T-cell (primary cell): Measurements from ENCODE around the gene TARS2. TPM values are rescaled to one million over a fixed set of nuclear protein-coding genes. Genes with fewer than 3 reads are reported as not detected.
A peak's percentile ranks its signal among the peaks of the same experiment; 100 is the strongest.

Experiments
- ATAC-seq, 4 experiments: fragments of 200-7000 bp in 3 of 4; fragments of 150-1000 bp in 1 of 4; cut with Tn5 transposase; replicated peaks in 1 of 4; 1 replicate in 3 of 4; 2 replicates in 1 of 4; pipeline ENCODE4 v1.10.0; 2021; ENCODE audit warnings: moderate library complexity in 3 of 4, mild to moderate bottlenecking in 2 of 4, moderate number of reproducible peaks in 1 of 4
- CTCF ChIA-PET, 2 donors: fragments of 300-600 bp; sonication (Branson Sonifier 250); formaldehyde crosslinking; loops; one replicate each; lab custom pipeline; 2022; ENCODE audit warnings: antibody characterized with exemption in 2 of 2; lab: Charles Lee
- POLR2A ChIA-PET, 2 donors: fragments of 300-600 bp; sonication (Branson Sonifier 250); formaldehyde crosslinking; loops; one replicate each; lab custom pipeline; 2022; ENCODE audit warnings: antibody characterized with exemption in 2 of 2; lab: Charles Lee
- DNase-seq, 35 experiments: peaks; one replicate each; pipeline versions ENCODE4 v3.0.0 to v3.0.0-alpha.2; 2013 to 2023
- H3K27ac ChIP-seq: one replicate; pipeline ENCODE4 v1.5.1; 2013; ENCODE audit warnings: low read length
- H3K27me3 ChIP-seq, 2 experiments: replicated peaks in 1 of 2; 1 replicate in 1 of 2; 2 replicates in 1 of 2; pipeline versions ENCODE4 v1.6.1 to v1.7.0; 2013; ENCODE audit warnings: low read length in 1 of 2, mixed read lengths in 1 of 2; ENCODE audit not compliant: control insufficient read depth in 2 of 2, insufficient read depth in 2 of 2; ENCODE audit errors: extremely low read depth in 1 of 2
- H3K36me3 ChIP-seq, 2 donors: 1 replicate in 1 of 2; 2 replicates in 1 of 2; pipeline versions ENCODE4 v1.6.1 to v1.7.0; 2013; ENCODE audit warnings: low read length in 1 of 2; ENCODE audit not compliant: control insufficient read depth in 2 of 2, insufficient read depth in 1 of 2; ENCODE audit errors: extremely low read depth in 1 of 2
- H3K4me1 ChIP-seq, 2 experiments: 1 replicate in 1 of 2; 2 replicates in 1 of 2; pipeline versions ENCODE4 v1.6.1 to v1.7.0; 2013; ENCODE audit warnings: low read length in 2 of 2, mixed read lengths in 1 of 2; ENCODE audit not compliant: insufficient read depth in 2 of 2, control insufficient read depth in 1 of 2; ENCODE audit errors: extremely low read depth in 1 of 2
- H3K4me3 ChIP-seq, 2 donors: 1 replicate in 1 of 2; 2 replicates in 1 of 2; pipeline versions ENCODE4 v1.5.1 to v1.7.0; 2013; ENCODE audit warnings: mild to moderate bottlenecking in 2 of 2, low read length in 1 of 2, moderate library complexity in 1 of 2; ENCODE audit not compliant: control insufficient read depth in 1 of 2; ENCODE audit errors: extremely low read depth in 1 of 2
- H3K9me3 ChIP-seq: 2 replicates; pipeline ENCODE4 v1.7.0; 2013
- H3K27ac Mint-ChIP-seq, 2 donors: one replicate each; pipeline ENCODE4 v1.8.0; 2020 to 2021; ENCODE audit warnings: mild to moderate bottlenecking in 2 of 2, mixed read lengths in 2 of 2
- H3K27me3 Mint-ChIP-seq, 2 donors: one replicate each; pipeline ENCODE4 v1.8.0; 2021 to 2022; ENCODE audit warnings: mixed read lengths in 2 of 2
- H3K36me3 Mint-ChIP-seq: one replicate; pipeline ENCODE4 v1.8.0; 2021; ENCODE audit warnings: mixed read lengths
- H3K4me1 Mint-ChIP-seq, 3 donors: one replicate each; pipeline ENCODE4 v1.8.0; 2020 to 2022; ENCODE audit warnings: mixed read lengths in 3 of 3, mild to moderate bottlenecking in 1 of 3
- H3K4me3 Mint-ChIP-seq, 3 donors: one replicate each; pipeline ENCODE4 v1.8.0; 2020 to 2022; ENCODE audit warnings: mild to moderate bottlenecking in 3 of 3, mixed read lengths in 3 of 3, moderate library complexity in 3 of 3
- H3K9me3 Mint-ChIP-seq, 3 donors: one replicate each; pipeline ENCODE4 v1.8.0; 2020 to 2022; ENCODE audit warnings: mixed read lengths in 3 of 3
- WGBS: methylation state at CpG from one replicate; pipeline ENCODE4 v1.1.5; 2013; ENCODE audit warnings: missing lambda C conversion rate; ENCODE audit not compliant: insufficient coverage; 5-methylcytosine and 5-hydroxymethylcytosine counted together
- total RNA-seq, 35 experiments: library from RNA in 6 of 35; stranded (reverse) in 6 of 35; fragments of 120-200 nt in 1 of 35; gene quantifications; one replicate each; pipeline versions ENCODE4 v1.2.1 to v1.2.4 and lab custom pipeline; 2013 to 2026

Gene TARS2
- total RNA-seq, 5 donors from 2014 or later (not counting 1 experiment from before 2014, with no cell fraction given): 24.1 to 35.9 (median 30.2) TPM

DNA sequence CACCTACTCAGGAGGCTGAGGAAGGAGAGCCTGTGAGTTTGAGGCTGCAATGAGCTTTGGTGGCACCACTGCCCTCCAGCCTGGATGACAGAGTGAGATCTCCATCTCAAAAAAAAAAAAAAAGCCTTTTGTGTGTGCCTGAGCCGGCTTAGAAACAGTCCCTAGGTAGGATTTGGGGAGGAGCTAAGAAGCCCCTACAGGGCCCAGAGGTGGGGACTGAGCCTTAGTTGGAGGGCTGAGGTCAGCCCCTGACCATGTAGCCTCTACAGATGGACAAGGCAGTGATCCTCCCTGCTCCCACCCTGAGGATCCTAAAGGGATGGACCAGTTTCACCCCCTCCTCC is 64.5 kb downstream of the TARS2 start:
- CTCF ChIA-PET: interaction anchor here (0.6 kb wide), 2 partner anchors 9 to 32 kb away, joined by 3 read pairs; no protein-coding TSS in a partner anchor
- H3K4me3 Mint-ChIP-seq: no peak overlapping the region
- no peak overlapping the region for H3K27ac Mint-ChIP-seq
- peaks cover 3 to 12% of the 10 kb centered on the region in 2 donors for H3K27me3 Mint-ChIP-seq
- Histone ChIP-seq H3K27me3 (peaks cover 0 to 53% of the 10 kb centered on the region in 2 experiments), H3K36me3 (peaks cover 0 to 4% of the 10 kb centered on the region in 2 donors), H3K4me3 (no peak overlapping the region), H3K27ac (no peak overlapping the region), H3K9me3 (no peaks in the 10 kb centered on the region), H3K4me1 (peaks cover 0 to 31% of the 10 kb centered on the region in 2 experiments)
- no CpG with 5 or more reads among the region's 1 CpG for WGBS
- DNase-seq (no peak), ATAC-seq (no peak)
- H3K9me3 Mint-ChIP-seq: no peaks in the 10 kb centered on the region
- peaks cover 5% of the 10 kb centered on the region for H3K36me3 Mint-ChIP-seq
- peaks cover 19 to 32% (median 29%) of the 10 kb centered on the region in 3 donors for H3K4me1 Mint-ChIP-seq
- POLR2A ChIA-PET: interaction anchor here in 1 of 2 donors (0.5 to 1.2 kb wide), 3 partner anchors 9 to 585 kb away, joined by 4 to 6 read pairs (median 4); no protein-coding TSS in a partner anchor

DNA sequence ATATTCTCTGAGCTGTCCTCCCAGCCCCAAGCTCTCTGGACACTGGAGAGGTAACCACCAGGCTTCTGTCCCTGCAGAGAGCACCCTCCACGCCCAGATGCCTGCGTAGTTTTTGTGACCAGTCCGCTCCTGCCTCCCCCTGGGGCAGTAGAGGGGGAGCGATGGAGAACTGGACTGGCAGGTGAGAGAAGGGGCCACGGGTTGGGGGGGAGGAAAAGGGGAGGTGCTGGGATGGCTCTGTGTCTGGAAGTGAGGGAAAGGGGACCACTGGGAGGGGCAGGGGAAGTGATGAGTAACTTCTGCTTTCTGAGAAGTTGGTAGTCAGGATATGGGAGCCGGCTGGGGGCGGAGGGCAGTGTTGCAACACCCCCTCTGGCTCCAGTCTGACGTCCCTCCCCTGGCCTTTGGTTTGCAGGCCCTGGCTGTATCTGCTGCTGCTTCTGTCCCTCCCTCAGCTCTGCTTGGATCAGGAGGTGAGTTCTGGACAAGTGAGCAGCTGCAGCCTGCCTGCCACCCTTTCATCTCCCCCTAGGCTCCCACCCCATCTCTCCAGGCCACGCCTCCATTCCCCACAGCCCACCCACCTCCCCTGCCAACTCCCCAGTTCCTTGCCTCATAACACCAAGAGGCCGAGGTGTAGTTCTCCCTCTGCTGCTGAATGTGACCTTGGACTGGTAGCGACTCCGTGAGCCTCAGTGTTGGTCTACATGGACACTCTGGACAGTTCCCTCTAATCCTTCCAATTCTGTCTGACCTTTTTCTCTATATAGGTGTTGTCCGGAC is 65.1 kb downstream of the TARS2 start:
- ChIA-PET CTCF (interaction anchor here in 1 of 2 donors (0.6 kb wide), 1 partner anchor 31 kb away, joined by 3 read pairs; no protein-coding TSS in a partner anchor), POLR2A (interaction anchor here in 1 of 2 donors (0.5 to 1.2 kb wide), 3 partner anchors 9 to 586 kb away, joined by 4 to 6 read pairs (median 4); no protein-coding TSS in a partner anchor)
- WGBS: 48% methylated on average over 10 of the region's 13 CpGs
- DNase-seq (peak in 1 of 35 experiments; percentile 43), ATAC-seq (no peak)
- Histone ChIP-seq H3K27me3 (peaks cover 0 to 48% of the 10 kb centered on the region in 2 experiments), H3K36me3 (peaks cover 0 to 4% of the 10 kb centered on the region in 2 donors), H3K27ac (no peak overlapping the region), H3K9me3 (no peaks in the 10 kb centered on the region), H3K4me3 (no peak overlapping the region), H3K4me1 (peaks cover 0 to 31% of the 10 kb centered on the region in 2 experiments)
- H3K27me3 Mint-ChIP-seq: peaks cover 0 to 8% of the 10 kb centered on the region in 2 donors
- H3K4me1 Mint-ChIP-seq: peaks cover 19 to 32% (median 29%) of the 10 kb centered on the region in 3 donors
- H3K27ac Mint-ChIP-seq: no peak overlapping the region
- H3K4me3 Mint-ChIP-seq: no peak overlapping the region
- peaks cover 5% of the 10 kb centered on the region for H3K36me3 Mint-ChIP-seq
- H3K9me3 Mint-ChIP-seq: no peaks in the 10 kb centered on the region

DNA sequence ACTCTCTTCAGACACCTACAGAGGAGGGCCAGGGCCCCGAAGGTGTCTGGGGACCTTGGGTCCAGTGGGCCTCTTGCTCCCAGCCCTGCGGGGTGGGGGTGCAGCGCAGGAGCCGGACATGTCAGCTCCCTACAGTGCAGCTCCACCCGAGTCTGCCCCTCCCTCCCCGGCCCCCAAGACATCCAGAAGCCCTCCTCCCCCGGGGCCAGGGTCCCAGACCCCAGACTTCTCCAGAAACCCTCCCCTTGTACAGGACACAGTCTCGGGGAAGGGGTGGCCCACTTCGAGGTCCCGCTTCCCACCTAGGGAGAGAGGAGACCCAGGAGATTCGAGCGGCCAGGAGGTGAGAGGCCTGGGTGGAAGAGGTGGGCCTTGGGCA is 65.7 kb downstream of the TARS2 start:
- DNase-seq (no peak), ATAC-seq (no peak)
- no peak overlapping the region for H3K27ac Mint-ChIP-seq
- H3K27me3 Mint-ChIP-seq: peaks cover 0 to 8% of the 10 kb centered on the region in 2 donors
- no peaks in the 10 kb centered on the region for H3K9me3 Mint-ChIP-seq
- ChIA-PET CTCF (no interaction called here), POLR2A (no interaction called here)
- no peaks in the 10 kb centered on the region for H3K9me3 ChIP-seq
- H3K4me3 ChIP-seq: no peak overlapping the region
- peaks cover 5% of the 10 kb centered on the region for H3K36me3 Mint-ChIP-seq
- peaks cover 19 to 32% (median 29%) of the 10 kb centered on the region in 3 donors for H3K4me1 Mint-ChIP-seq
- no peak overlapping the region for H3K4me3 Mint-ChIP-seq
- peaks cover 0 to 31% of the 10 kb centered on the region in 2 experiments for H3K4me1 ChIP-seq
- peaks cover 0 to 43% of the 10 kb centered on the region in 2 experiments for H3K27me3 ChIP-seq
- 91% methylated on average over 6 of the region's 12 CpGs for WGBS
- H3K27ac ChIP-seq: no peak overlapping the region
- H3K36me3 ChIP-seq: peaks cover 0 to 4% of the 10 kb centered on the region in 2 donors

DNA sequence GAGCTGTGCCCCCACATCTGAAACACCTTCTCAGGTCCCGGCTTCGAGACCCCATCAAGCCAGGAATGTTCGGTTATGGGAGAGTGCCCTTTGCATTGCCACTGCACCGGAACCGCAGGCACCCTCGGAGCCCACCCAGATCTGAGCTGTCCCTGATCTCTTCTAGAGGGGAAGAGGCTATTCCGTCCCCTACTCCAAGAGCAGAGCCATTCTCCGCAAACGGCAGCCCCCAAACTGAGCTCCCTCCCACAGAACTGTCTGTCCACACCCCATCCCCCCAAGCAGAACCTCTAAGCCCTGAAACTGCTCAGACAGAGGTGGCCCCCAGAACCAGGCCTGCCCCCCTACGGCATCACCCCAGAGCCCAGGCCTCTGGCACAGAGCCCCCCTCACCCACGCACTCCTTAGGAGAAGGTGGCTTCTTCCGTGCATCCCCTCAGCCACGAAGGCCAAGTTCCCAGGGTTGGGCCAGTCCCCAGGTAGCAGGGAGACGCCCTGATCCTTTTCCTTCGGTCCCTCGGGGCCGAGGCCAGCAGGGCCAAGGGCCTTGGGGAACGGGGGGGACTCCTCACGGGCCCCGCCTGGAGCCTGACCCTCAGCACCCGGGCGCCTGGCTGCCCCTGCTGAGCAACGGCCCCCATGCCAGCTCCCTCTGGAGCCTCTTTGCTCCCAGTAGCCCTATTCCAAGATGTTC is 66.3 kb downstream of the TARS2 start:
- H3K9me3 ChIP-seq: no peaks in the 10 kb centered on the region

DNA sequence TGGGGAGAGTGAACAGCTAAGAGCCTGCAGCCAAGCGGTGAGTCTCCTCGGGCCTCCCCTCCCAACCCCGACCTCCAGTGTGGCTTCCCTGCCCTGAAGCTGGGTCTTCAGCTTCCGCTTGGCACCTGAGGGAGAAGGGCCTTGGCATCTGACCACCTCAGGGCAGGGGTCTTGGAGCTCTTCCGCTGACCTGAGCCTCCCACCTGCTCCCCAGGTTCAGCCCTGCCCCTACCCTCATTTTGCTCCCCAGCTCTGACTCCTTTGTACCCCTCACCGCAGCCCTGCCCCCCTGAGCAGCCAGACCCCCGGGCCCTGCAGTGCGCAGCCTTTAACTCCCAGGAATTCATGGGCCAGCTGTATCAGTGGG is 66.8 kb downstream of the TARS2 start:
- ATAC-seq (no peak), DNase-seq (no peak)
- Mint-ChIP-seq H3K27ac (no peak overlapping the region), H3K4me1 (peaks cover 16 to 27% (median 24%) of the 10 kb centered on the region in 3 donors), H3K9me3 (no peaks in the 10 kb centered on the region), H3K27me3 (peaks cover 0 to 4% of the 10 kb centered on the region in 2 donors), H3K36me3 (peaks cover 5% of the 10 kb centered on the region), H3K4me3 (no peak overlapping the region)
- Histone ChIP-seq H3K9me3 (no peaks in the 10 kb centered on the region), H3K4me1 (peaks cover 0 to 29% of the 10 kb centered on the region in 2 experiments), H3K4me3 (no peak overlapping the region), H3K27me3 (peaks cover 0 to 35% of the 10 kb centered on the region in 2 experiments), H3K27ac (no peak overlapping the region), H3K36me3 (peaks cover 0 to 7% of the 10 kb centered on the region in 2 donors)
- ChIA-PET POLR2A (interaction anchor here in 1 of 2 donors (0.5 to 0.6 kb wide), 3 partner anchors 57 to 259 kb away, joined by 3 to 6 read pairs (median 6); no protein-coding TSS in a partner anchor), CTCF (interaction anchor here (0.6 to 0.8 kb wide), 3 partner anchors 60 to 73 kb away, joined by 3 to 5 read pairs (median 3); no protein-coding TSS in a partner anchor)
- WGBS: 91% methylated on average over 4 of the region's 8 CpGs

More for the DNA sequence above, 66.3 kb downstream of the TARS2 start:
- POLR2A ChIA-PET: interaction anchor here in 1 of 2 donors (0.5 kb wide), 1 partner anchor 58 kb away, joined by 3 read pairs; no protein-coding TSS in a partner anchor
- Histone ChIP-seq H3K4me1 (peaks cover 0 to 28% of the 10 kb centered on the region in 2 experiments), H3K27ac (no peak overlapping the region), H3K27me3 (peaks cover 0 to 37% of the 10 kb centered on the region in 2 experiments), H3K36me3 (peaks cover 0 to 4% of the 10 kb centered on the region in 2 donors), H3K4me3 (no peak overlapping the region)
- Mint-ChIP-seq H3K9me3 (no peaks in the 10 kb centered on the region), H3K36me3 (peaks cover 5% of the 10 kb centered on the region), H3K27me3 (peaks cover 0 to 5% of the 10 kb centered on the region in 2 donors), H3K27ac (no peak overlapping the region), H3K4me1 (peaks cover 16 to 28% (median 26%) of the 10 kb centered on the region in 3 donors), H3K4me3 (no peak overlapping the region)
- CTCF ChIA-PET: interaction anchor here in 1 of 2 donors (0.8 kb wide), 1 partner anchor 68 kb away, joined by 3 read pairs; no protein-coding TSS in a partner anchor
- ATAC-seq: no peak
- WGBS: 95% methylated on average over 17 of the region's 23 CpGs
- no peak for DNase-seq
